Erythroblast (primary cell): ENCODE results near the gene ALPP.
"Not testable (repeated sequence)": the region's sequence is repeated elsewhere in the genome, so short reads cannot be mapped to it uniquely, and the experiment has no call there.

Experiments used
- GATA1 ChIP-seq: IDR thresholded peaks from 2 replicates; pipeline ENCODE4 v1.6.1; 2011; ENCODE audit warnings: low read depth, mild to moderate bottlenecking, control low read depth, low read length, moderate library complexity
- POLR2A ChIP-seq: IDR thresholded peaks from 2 replicates; pipeline ENCODE4 v1.6.1; 2011; ENCODE audit warnings: mild to moderate bottlenecking, low read length

GRCh38 chr2:232409617-232410016 lies 31.1 kb downstream of the ALPP start:
- TF ChIP-seq POLR2A, GATA1: not testable (repeated sequence)
